Muscle layer of duodenum (tissue), 2 donors: ENCODE data around the gene JUP.

ENCODE experiments used
- H3K27ac ChIP-seq: one replicate; pipeline ENCODE4 v1.7.0; 2013; ENCODE audit warnings: mild to moderate bottlenecking, low read length
- H3K27me3 ChIP-seq: one replicate; pipeline ENCODE4 v1.7.0; 2013; ENCODE audit warnings: low read depth, mild to moderate bottlenecking, control low read depth, low read length
- H3K36me3 ChIP-seq, 2 donors: one replicate each; pipeline ENCODE4 v1.7.0; 2013; ENCODE audit warnings: low read length in 2 of 2, control low read depth in 1 of 2, mild to moderate bottlenecking in 1 of 2; ENCODE audit not compliant: insufficient read depth in 2 of 2, control insufficient read depth in 1 of 2
- H3K4me1 ChIP-seq, 2 donors: one replicate each; pipeline ENCODE4 v1.7.0; 2013; ENCODE audit warnings: low read length in 2 of 2, mild to moderate bottlenecking in 2 of 2, control low read depth in 1 of 2, moderate library complexity in 1 of 2; ENCODE audit not compliant: insufficient read depth in 2 of 2, control insufficient read depth in 1 of 2
- H3K4me3 ChIP-seq, 2 donors: one replicate each; pipeline ENCODE4 v1.7.0; 2013; ENCODE audit warnings: low read length in 2 of 2, low read depth in 1 of 2, mild to moderate bottlenecking in 1 of 2
- H3K9me3 ChIP-seq, 2 donors: one replicate each; pipeline ENCODE4 v1.7.0; 2013; ENCODE audit warnings: low read length in 2 of 2, control low read depth in 1 of 2, mild to moderate bottlenecking in 1 of 2; ENCODE audit not compliant: control insufficient read depth in 1 of 2
- donor health status: healthy.

The JUP gene

DNA sequence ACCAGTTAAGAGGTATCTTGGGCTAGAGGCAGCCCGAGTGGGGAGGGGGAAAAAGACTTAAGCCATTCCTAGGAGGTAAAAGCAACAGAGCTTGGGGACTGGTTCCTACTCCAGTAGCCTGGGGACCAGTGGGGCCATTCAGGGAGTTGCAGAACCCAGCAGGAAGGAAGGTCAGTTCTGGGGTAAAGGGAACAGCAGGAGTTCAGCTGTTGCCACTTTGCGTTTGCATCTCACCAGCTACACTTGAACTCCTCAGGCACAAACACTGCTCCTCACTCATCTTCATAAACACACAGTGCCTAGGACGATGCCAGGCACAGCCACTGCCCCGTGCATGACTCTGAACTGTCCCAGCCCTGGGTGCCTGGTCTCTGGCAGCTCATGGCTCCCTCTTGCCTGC, 56.0 kb downstream of the JUP start:
- H3K9me3 ChIP-seq = no peaks in the 10 kb centered on the region
- H3K27ac ChIP-seq = no peak overlapping the region
- H3K36me3 ChIP-seq = no peaks in the 10 kb centered on the region
- peaks cover 0 to 23% of the 10 kb centered on the region in 2 donors for H3K4me1 ChIP-seq
- H3K4me3 ChIP-seq = no peak overlapping the region
- no peaks in the 10 kb centered on the region for H3K27me3 ChIP-seq

DNA sequence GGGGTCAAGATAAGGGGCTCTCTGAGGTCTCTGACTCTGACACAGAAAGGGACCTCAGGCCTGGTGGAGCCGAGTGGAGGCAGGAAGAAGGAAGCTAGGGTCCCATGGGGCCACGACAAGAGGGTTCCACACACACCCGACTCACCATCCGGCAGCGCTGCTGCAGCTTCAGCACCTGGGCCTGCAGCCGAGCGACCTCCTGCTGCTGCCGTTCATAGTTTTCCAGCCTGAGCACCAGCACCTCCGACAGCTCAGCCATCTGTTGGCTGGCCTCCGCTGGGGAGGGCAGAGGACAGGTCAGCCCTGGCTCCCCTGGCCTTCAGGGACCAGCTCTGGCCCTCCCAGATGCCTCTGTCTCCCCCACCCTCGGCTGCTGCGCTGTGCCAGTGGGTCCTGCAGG, 58.5 kb downstream of the JUP start:
- no peaks in the 10 kb centered on the region for H3K36me3 ChIP-seq
- no peak overlapping the region for H3K27ac ChIP-seq
- H3K9me3 ChIP-seq = no peaks in the 10 kb centered on the region
- no peak overlapping the region for H3K4me3 ChIP-seq
- peaks cover 0 to 5% of the 10 kb centered on the region in 2 donors for H3K4me1 ChIP-seq
- no peaks in the 10 kb centered on the region for H3K27me3 ChIP-seq

GRCh38 chr17:41725134-41725533, 61.4 kb downstream of the JUP start:
- Histone ChIP-seq H3K9me3 (no peaks in the 10 kb centered on the region), H3K4me1 (no peaks in the 10 kb centered on the region), H3K27me3 (no peaks in the 10 kb centered on the region), H3K36me3 (no peaks in the 10 kb centered on the region), H3K4me3 (no peak overlapping the region), H3K27ac (no peak overlapping the region)

DNA sequence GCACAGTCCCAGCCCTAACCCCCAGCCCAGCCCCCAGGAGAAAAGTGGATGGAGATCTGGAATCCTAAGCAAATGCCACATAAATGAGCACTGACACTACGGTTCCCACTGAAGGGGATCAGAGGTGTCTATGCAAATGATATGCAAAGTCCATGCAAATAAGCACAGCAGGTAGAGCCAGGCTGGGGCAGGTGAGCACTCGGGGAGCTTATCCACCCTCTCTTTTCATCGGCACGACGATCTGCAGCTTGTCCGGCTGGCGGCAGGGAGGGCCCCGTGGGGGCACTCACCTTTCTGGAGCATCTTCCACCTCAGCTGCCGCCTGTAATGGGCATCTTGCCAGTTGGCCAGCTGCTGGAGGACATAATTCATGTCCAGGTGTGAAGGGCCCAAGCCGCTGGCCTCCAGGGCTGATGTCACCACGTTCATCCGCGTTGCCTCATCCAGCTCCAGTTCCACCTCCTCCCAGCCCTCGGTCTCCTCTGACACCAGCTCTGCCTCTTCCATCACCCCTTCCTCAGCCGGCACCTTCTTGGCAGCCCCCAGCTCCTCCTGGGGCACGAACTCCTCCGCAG, 61.9 kb downstream of the JUP start:
- Histone ChIP-seq H3K27ac (no peak overlapping the region), H3K4me1 (no peaks in the 10 kb centered on the region), H3K4me3 (no peak overlapping the region), H3K27me3 (no peaks in the 10 kb centered on the region), H3K9me3 (no peaks in the 10 kb centered on the region), H3K36me3 (no peaks in the 10 kb centered on the region)

DNA sequence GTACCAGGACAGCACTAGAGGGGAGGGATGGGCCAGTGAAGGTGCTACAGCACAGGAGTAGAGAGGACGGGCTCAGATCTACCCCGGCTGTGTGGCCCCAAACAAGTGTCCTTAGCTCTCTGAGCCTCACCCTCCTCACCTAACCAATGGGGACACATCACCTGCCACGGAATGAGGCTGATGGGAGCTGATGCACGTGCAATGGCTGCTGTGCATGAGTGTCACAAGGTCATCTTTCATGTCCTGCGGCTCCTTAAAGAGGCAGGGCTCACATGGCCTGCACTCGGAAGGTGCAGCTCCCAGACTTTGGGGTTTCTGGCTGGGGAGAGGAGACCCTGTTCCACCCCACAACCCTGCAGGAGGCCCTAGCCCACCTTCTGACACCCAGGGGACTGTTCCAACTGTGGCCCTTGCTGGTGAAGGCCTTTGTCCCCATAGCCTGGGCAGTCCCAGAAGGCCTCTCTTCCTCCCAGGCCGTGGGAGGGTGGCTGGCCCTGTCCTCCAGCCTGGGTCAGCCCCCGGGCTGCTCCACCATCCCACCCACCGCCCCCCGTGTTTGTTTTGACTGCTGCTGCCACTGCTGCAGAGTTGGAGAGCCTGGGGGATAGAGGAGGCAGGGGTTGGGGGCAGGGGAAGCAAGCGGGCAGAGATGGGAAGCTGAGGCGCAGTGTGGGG, 62.6 kb downstream of the JUP start:
- H3K27me3 ChIP-seq = no peaks in the 10 kb centered on the region
- H3K9me3 ChIP-seq = no peaks in the 10 kb centered on the region
- no peaks in the 10 kb centered on the region for H3K4me1 ChIP-seq
- H3K36me3 ChIP-seq = no peaks in the 10 kb centered on the region
- no peak overlapping the region for H3K4me3 ChIP-seq
- H3K27ac ChIP-seq = no peak overlapping the region

GRCh38 chr17:41722231-41722630, 64.3 kb downstream of the JUP start:
- Histone ChIP-seq H3K27ac (no peak overlapping the region), H3K27me3 (no peaks in the 10 kb centered on the region), H3K4me1 (no peaks in the 10 kb centered on the region), H3K9me3 (no peaks in the 10 kb centered on the region), H3K4me3 (no peak overlapping the region), H3K36me3 (no peaks in the 10 kb centered on the region)

- Histone ChIP-seq H3K36me3 (no peaks in the 10 kb centered on the region), H3K9me3 (no peaks in the 10 kb centered on the region)
Observed at GRCh38 chr17:41718287-41718645, 68.2 kb downstream of the JUP start.

GRCh38 chr17:41717408-41718286, 68.9 kb downstream of the JUP start:
- Histone ChIP-seq H3K27me3 (no peaks in the 10 kb centered on the region), H3K36me3 (no peaks in the 10 kb centered on the region), H3K9me3 (no peaks in the 10 kb centered on the region), H3K27ac (no peak overlapping the region), H3K4me3 (no peak overlapping the region), H3K4me1 (no peaks in the 10 kb centered on the region)

More at GRCh38 chr17:41718287-41718645, 68.2 kb downstream of the JUP start:
- Histone ChIP-seq H3K27me3 (no peaks in the 10 kb centered on the region), H3K4me1 (no peaks in the 10 kb centered on the region), H3K27ac (no peak overlapping the region), H3K4me3 (no peak overlapping the region)

GRCh38 chr17:41711669-41712400, 74.7 kb downstream of the JUP start, which contains the start of gene GAST:
Gene GAST (plus strand): TSS chr17:41712331. CDS start chr17:41715437, 3,106 bp downstream.
- Histone ChIP-seq H3K4me1 (no peaks in the 10 kb centered on the region), H3K36me3 (no peaks in the 10 kb centered on the region), H3K4me3 (no peak within 1 kb of the TSS), H3K9me3 (no peaks in the 10 kb centered on the region), H3K27ac (no peak within 1 kb of the TSS), H3K27me3 (no peaks in the 10 kb centered on the region)

DNA sequence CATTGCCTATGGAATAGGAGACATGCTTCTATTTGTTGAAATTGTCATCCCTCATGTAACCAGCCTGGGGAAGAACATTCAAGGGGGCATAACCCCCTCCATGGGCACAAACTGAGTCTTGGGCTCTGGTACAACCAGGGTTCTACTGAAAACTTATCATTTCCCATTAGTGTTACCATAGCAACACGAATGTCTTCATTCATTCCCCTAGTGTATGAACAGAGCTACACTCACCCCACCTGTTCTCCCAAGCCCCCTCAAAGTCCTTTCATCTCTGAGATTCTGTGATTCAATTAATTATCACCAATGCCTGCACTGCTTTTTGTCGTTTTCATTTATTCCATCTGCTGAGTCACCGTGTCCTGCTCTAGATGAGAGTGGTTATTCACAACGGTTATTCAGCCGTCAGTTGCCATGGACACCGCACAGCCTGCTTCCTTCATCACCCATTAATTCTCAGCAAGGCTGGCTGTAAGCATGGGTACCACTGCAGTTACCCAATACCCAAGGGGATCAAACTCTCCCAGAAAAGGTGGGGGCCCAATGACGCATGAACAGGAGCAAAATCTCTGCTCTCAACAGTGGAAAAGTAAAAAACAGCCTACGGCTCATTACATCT, 75.9 kb downstream of the JUP start:
- Histone ChIP-seq H3K4me3 (no peak overlapping the region), H3K36me3 (no peaks in the 10 kb centered on the region), H3K27me3 (no peaks in the 10 kb centered on the region), H3K9me3 (no peaks in the 10 kb centered on the region), H3K4me1 (no peaks in the 10 kb centered on the region), H3K27ac (no peak overlapping the region)
